ENCODE measurements around the gene PRKAR2A. TPM values are rescaled to one million over a fixed set of nuclear protein-coding genes. Genes with fewer than 3 reads are reported as not detected.

PRKAR2A gene
- polyA plus RNA-seq, 2 of the 4 experiments (the other 2 are of a cell fraction), result 15.3 to 17.2 TPM

DNA sequence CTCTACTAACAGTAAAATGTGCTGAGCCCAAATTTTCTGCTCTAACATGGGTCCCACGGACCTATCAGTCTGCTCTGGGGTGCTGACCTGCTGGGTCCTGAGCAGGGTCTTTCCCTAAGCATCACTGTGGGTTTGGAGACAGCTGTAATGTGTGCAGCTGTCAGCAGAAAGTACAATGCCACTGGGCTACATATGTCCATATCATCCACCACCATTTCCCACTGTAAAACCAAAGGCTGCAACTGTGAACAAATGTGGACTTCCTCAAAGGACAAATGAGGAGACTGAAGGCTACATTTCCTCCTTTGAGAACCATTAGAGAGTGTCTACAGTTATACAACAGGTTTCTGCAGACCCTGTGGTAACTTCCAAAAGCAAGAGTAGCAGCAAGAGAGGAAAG is 96.8 kb downstream of the PRKAR2A start:
- Histone ChIP-seq H3K9me3 (no peaks in the 10 kb centered on the region), H3K4me1 (no peaks in the 10 kb centered on the region), H3K4me2 (no peak overlapping the region), H3K4me3 (no peak overlapping the region), H3K27ac (no peak overlapping the region)
- DNase-seq (ENCODE audit: low read depth in 1 of 2, low spot score in 1 of 2) (no peak), FAIRE-seq (no peak), ATAC-seq (no peak)
- 78% methylated on average over 1 of the region's 1 CpG for WGBS (ENCODE audit: missing lambda C conversion rate)
- no peak for TF ChIP-seq HEYL (CRISPR knock-in tag; IDR thresholded peaks at IDR 0.05)
- TF ChIP-seq SREBF2 (IDR thresholded peaks at IDR 0.05), result no peak
- no peak for TF ChIP-seq MAFK (IDR thresholded peaks at IDR 0.05; ENCODE audit: partially characterized antibody)
- no peak for TF ChIP-seq BHLHE40 (IDR thresholded peaks at IDR 0.05; ENCODE audit: low read depth, low read length)
- no peak for TF ChIP-seq FOXS1 (CRISPR knock-in tag; IDR thresholded peaks at IDR 0.05)
- TF ChIP-seq CBX8 (IDR thresholded peaks at IDR 0.05), result no peak
- TF ChIP-seq, protein P1, sequence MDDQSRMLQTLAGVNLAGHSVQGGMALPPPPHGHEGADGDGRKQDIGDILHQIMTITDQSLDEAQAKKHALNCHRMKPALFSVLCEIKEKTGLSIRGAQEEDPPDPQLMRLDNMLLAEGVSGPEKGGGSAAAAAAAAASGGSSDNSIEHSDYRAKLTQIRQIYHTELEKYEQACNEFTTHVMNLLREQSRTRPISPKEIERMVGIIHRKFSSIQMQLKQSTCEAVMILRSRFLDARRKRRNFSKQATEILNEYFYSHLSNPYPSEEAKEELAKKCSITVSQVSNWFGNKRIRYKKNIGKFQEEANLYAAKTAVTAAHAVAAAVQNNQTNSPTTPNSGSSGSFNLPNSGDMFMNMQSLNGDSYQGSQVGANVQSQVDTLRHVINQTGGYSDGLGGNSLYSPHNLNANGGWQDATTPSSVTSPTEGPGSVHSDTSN (IDR thresholded peaks at IDR 0.05), result no peak
- no peak for TF ChIP-seq NFE2L2 (conservative IDR thresholded peaks at IDR 0.05; ENCODE audit: low read length)
- TF ChIP-seq HDAC2 (IDR thresholded peaks at IDR 0.05), result no peak
- no peak for TF ChIP-seq KDM5A (IDR thresholded peaks at IDR 0.05)
- no peak for TF ChIP-seq TFCP2L1 (CRISPR knock-in tag; IDR thresholded peaks at IDR 0.05)
- TF ChIP-seq JUNB (IDR thresholded peaks at IDR 0.05), result no peak
- TF ChIP-seq HOXB13 (CRISPR knock-in tag; IDR thresholded peaks at IDR 0.05; ENCODE audit: low read depth), result no peak
- no peak for TF ChIP-seq CBX2 (IDR thresholded peaks at IDR 0.05; ENCODE audit: borderline replicate concordance, low read depth)
- no peak for TF ChIP-seq POLR2A (IDR thresholded peaks at IDR 0.05; ENCODE audit: low read length)
- TF ChIP-seq SMC3 (IDR thresholded peaks at IDR 0.05), result no peak
- TF ChIP-seq RCOR1 (IDR thresholded peaks at IDR 0.05; ENCODE audit: low read depth, low read length), result no peak
- CTCF ChIA-PET, result interaction anchor here (1.9 kb wide), 1 partner anchor 11 kb away, joined by 7 read pairs; no protein-coding TSS in a partner anchor
- POLR2A ChIA-PET, result no interaction called here

DNA sequence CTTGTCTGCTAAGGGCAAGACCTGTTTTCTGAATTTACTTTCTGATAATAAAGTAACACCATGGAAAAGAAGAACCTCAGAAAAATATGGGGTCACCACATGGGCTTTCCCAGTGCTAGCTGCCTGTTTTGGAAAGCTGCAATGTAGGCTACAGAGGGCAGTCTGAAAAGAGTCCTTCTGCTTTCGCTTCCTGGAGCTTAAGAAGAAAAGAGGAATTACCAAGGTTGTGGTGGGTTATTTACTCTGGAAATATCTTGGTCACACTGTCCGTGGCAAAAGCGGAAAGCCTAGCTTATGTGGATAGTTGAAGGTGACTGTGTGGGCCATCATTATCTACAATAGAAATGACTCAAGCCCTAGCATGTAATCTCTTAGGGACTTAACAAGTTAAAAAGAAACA is 98.9 kb downstream of the PRKAR2A start:
- ChIA-PET CTCF (interaction anchor here (2.2 kb wide), 1 partner anchor 9 kb away, joined by 12 read pairs; no protein-coding TSS in a partner anchor), POLR2A (no interaction called here)
- Histone ChIP-seq H3K9me3 (no peaks in the 10 kb centered on the region), H3K4me3 (no peak overlapping the region), H3K4me1 (no peaks in the 10 kb centered on the region), H3K4me2 (no peak overlapping the region), H3K27ac (no peak overlapping the region)
- FAIRE-seq (no peak), DNase-seq (ENCODE audit: low read depth in 1 of 2, low spot score in 1 of 2) (no peak), ATAC-seq (no peak)
- 97% methylated on average over 3 of the region's 3 CpGs for WGBS (ENCODE audit: missing lambda C conversion rate)
- TF ChIP-seq RARB (CRISPR knock-in tag; IDR thresholded peaks at IDR 0.05), result no peak
- TF ChIP-seq FOSB (CRISPR knock-in tag; IDR thresholded peaks at IDR 0.05), result no peak
- no peak for TF ChIP-seq JUN (IDR thresholded peaks at IDR 0.05)
- no peak for TF ChIP-seq EHF (CRISPR knock-in tag; IDR thresholded peaks at IDR 0.05)
- TF ChIP-seq KDM1A (IDR thresholded peaks at IDR 0.05; ENCODE audit: low read depth), result no peak
- TF ChIP-seq KDM5A (IDR thresholded peaks at IDR 0.05), result no peak
- no peak for TF ChIP-seq CEBPB (IDR thresholded peaks at IDR 0.05)
- TF ChIP-seq, protein P2, sequence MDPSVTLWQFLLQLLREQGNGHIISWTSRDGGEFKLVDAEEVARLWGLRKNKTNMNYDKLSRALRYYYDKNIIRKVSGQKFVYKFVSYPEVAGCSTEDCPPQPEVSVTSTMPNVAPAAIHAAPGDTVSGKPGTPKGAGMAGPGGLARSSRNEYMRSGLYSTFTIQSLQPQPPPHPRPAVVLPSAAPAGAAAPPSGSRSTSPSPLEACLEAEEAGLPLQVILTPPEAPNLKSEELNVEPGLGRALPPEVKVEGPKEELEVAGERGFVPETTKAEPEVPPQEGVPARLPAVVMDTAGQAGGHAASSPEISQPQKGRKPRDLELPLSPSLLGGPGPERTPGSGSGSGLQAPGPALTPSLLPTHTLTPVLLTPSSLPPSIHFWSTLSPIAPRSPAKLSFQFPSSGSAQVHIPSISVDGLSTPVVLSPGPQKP (IDR thresholded peaks at IDR 0.05; ENCODE audit: low read depth, low read length), result no peak
- no peak for TF ChIP-seq HOXA7 (CRISPR knock-in tag; IDR thresholded peaks at IDR 0.05)
- TF ChIP-seq EP300 (IDR thresholded peaks at IDR 0.05), result no peak
- no peak for TF ChIP-seq HOXB5 (CRISPR knock-in tag; IDR thresholded peaks at IDR 0.05)
- no peak for TF ChIP-seq JUNB (IDR thresholded peaks at IDR 0.05)
- TF ChIP-seq FOXS1 (CRISPR knock-in tag; IDR thresholded peaks at IDR 0.05), result no peak
- no peak for TF ChIP-seq ZNF302 (CRISPR knock-in tag; IDR thresholded peaks at IDR 0.05)
- TF ChIP-seq CHD4 (IDR thresholded peaks at IDR 0.05; ENCODE audit: borderline replicate concordance), result no peak
- TF ChIP-seq CBX2 (IDR thresholded peaks at IDR 0.05; ENCODE audit: borderline replicate concordance, low read depth), result no peak
- TF ChIP-seq, protein P3, sequence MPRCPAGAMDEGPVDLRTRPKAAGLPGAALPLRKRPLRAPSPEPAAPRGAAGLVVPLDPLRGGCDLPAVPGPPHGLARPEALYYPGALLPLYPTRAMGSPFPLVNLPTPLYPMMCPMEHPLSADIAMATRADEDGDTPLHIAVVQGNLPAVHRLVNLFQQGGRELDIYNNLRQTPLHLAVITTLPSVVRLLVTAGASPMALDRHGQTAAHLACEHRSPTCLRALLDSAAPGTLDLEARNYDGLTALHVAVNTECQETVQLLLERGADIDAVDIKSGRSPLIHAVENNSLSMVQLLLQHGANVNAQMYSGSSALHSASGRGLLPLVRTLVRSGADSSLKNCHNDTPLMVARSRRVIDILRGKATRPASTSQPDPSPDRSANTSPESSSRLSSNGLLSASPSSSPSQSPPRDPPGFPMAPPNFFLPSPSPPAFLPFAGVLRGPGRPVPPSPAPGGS (IDR thresholded peaks at IDR 0.05), result no peak
- TF ChIP-seq RNF2 (IDR thresholded peaks at IDR 0.05; ENCODE audit: borderline replicate concordance, low read depth), result no peak
- TF ChIP-seq, protein P4, sequence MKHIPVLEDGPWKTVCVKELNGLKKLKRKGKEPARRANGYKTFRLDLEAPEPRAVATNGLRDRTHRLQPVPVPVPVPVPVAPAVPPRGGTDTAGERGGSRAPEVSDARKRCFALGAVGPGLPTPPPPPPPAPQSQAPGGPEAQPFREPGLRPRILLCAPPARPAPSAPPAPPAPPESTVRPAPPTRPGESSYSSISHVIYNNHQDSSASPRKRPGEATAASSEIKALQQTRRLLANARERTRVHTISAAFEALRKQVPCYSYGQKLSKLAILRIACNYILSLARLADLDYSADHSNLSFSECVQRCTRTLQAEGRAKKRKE (CRISPR knock-in tag; IDR thresholded peaks at IDR 0.05; ENCODE audit: low read depth), result no peak
- TF ChIP-seq ZSCAN20 (CRISPR knock-in tag; IDR thresholded peaks at IDR 0.05), result no peak
